Stimulated activated CD4-positive, alpha-beta T cell treated with anti-CD3 and anti-CD28 coated beads, Interleukin-2, amount 100 ng/mL, for 48 hours (primary cell): ENCODE measurements around the gene CAPN5.
"Not testable (repeated sequence)": the region's sequence is repeated elsewhere in the genome, so short reads cannot be mapped to it uniquely, and the experiment has no call there.

ENCODE experiments used
- DNase-seq, 2 donors: peaks; one replicate each; pipeline ENCODE4 v3.0.0-alpha.2; 2020

The CAPN5 gene

DNA sequence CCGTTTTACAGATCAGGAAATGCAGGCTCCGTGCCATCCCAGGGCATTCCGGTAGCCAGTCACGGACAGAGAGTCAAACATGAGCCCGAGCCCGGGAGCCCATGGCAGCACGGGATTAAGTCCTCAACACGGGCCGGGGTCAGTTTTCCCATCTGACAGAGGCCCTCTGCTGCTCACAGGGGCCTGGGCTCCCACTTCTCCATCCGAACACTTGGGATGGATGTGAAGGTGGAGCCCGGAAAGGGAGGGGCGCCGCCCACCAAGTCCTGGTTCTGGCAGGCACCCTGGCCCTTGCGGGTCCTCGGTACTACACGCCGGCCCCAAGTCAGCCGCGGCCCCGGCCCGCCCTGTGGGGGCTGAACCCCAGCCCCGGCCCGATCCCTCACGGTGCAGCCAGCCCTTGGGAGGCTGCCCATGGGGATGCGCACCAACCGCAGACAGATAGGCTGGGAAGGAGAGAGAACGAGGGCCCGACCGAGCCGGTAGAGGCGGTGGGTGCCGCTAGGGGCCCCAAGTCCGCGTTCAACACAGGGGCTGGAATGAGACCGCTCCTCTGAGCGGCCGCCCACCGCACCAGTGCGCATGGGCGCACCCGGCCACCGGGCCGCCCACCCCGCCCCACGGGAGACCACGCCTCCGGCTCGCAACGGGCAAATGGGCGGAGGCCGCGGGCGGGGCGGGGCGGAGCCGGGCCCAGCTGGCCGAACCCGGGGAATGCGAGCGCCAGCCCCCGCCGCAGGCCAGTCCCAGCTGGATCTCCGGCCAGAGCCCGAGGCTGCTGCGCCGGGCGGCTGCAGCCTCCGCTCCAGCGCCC, at the start of gene CAPN5:
Gene CAPN5, plus strand, starts transcription at position 743 of the 814 bp plus-strand sequence. CDS start 17,916 bp downstream, outside the sequence.
- DNase-seq = peak; percentile 80 to 86

DNA sequence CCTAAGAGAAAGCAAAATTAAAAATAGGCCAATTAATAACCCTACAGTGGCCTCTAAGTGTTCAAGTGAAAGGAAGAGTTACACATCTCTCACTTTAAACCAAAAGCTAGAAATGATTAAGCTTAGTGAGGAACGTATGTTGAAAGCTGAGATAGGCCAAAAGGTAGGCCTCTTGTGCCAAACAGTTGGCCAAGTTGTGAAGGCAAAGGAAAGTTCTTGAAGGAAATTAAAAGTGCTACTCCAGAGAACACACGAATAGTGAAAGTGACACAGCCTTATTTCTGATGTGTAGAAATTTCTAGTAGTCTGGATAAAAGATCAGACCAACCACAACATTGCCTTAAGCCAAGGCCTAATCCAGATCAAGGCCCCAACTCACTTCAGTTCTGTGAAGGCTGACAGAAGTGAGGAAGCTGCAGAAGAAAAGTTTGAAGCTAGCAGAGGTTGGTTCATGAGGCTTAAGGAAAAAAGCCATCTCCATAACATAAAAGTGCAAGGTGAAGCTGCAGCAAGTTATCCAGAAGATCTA, 48.3 kb upstream of the CAPN5 start:
- DNase-seq = not testable (repeated sequence)

DNA sequence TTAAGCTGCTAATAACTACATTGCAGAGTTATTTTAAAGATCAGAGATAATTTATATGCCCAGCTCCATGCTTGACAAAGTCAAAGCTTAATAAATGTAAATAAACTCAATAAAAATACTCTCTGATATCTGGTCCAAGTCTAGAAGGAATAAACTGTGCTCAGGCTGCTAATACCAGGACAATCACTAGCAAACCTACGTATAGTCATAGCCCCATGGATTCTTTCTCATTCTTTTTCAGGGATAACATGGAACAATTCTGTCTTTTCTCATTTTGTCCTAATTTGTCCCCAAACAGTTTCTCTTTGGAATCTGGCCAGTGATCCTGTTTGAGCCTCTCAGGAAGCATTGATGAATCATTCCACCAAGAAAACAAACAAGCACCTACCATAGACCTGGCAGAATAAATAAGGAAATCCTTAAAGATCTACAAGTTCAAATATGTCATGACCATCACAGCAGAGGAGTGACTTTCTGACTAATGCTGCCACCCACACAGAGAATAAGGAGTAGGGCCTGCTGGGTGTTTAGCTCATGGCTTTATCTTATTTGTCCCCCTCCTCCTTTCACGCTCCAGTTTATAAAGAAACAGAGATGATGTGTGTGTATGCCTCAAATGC, 46.7 kb upstream of the CAPN5 start:
- no peak for DNase-seq

DNA sequence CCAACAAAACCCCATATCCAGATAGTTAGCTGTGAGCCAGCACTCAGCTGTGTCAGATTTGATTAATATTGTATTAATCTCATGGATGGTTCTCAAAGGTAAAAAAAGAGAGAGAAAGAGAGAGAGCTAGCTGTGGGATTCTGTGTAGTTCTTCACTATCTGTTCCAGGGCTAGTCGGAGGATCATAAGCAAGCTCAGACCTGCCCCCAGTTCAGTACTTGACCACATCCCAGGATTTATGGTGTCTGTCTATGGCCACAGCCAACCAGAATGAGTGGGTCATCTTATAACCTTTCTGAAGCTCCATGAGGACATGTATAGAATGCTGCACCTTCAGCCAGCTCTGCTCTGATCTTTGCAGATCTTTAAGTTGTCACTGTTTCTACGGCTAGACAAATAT, 46.0 kb upstream of the CAPN5 start:
- DNase-seq = no peak

DNA sequence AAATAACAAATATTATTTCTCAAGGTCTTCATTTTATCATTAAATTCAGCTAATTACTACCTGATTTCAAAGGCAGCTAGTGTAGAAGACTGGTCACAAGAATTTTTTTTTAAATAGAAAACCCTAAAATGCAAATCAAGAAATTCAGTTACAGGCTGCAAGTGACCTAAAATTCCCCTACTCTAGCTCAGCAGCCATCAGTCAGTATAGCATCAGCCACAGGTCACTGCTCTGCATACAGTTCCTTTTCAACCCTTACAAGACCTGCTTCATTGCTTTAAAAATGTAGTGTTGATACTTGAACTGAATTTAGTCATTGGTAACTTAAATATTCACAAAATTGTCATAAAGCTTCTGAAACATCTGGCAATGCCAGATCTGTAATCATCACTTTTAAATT, 42.0 kb upstream of the CAPN5 start:
- DNase-seq = no peak

DNA sequence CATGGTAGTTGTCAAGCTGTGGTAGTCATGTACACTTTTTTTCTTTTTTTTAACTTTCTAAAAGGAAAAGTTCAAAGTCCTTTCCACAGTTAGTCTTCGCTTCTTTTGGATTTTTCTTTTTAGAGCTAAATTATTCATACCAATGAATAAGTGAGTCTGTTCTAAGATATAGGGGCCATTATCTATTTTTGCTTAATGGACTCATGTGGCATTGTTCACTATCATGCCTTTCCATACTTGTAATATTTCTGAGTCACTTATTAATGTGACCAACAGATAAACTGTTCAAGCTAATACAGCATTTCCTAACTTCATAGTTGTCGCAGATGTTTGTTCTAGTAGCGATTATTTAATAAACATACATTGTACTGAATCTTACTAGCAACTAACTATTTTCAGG, 40.5 kb upstream of the CAPN5 start:
- no peak for DNase-seq

DNA sequence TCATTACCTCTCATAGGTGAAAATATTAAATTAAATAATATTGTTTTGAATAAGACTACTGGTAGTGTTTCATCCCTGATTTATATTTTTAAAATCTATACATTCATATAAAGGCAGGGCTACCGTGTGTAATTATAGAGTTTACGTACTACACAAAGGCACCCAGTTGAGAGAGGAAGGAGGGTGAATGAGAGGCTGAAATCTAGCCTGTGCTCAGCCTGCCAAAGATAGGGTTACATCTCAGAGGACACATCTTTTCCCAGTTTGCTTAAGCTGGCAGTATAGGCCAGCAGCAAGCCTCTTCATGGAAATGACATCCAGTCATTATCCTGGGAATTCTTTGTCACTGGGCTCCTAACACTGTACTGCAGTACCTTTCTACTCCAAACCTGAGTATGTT, 40.0 kb upstream of the CAPN5 start:
- DNase-seq = no peak

DNA sequence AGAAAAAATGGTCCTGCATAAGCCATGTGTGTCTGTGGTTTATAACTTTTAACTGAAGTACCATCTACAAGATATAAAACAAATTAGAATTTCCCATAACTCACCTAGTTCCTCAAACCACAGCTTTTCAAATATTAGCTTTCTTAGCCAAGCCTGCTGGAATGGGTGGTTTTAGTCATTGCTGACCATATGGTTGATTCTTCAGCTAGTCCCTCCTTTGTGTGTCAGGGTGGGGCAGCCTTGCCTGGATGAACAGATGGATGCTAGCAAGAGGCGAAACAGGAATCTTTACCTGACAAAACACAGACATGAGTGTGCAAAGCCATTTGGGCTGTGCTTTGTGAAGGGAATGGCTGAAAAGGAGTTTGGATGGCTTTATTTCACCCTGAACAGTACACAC, 39.5 kb upstream of the CAPN5 start:
- DNase-seq = no peak

DNA sequence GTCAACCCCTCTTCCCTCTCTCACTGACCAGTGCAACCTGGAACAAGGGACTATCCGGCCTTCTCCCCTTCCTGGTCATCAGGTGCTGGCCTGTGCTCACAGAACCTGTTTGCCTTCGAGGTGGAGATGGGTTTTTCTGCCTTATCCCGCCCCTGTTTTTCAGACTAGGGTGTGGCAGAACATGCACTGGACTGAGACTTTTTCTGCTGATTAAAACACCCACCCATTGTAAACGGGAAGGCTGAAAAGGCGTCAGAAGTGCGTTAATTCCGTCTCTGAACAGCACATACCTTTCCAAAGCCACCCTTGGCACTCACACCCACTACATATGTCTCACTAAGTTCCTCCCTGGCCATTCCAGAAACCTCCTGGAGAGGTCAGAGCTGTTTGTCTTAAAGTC, 36.9 kb upstream of the CAPN5 start:
- no peak for DNase-seq

DNA sequence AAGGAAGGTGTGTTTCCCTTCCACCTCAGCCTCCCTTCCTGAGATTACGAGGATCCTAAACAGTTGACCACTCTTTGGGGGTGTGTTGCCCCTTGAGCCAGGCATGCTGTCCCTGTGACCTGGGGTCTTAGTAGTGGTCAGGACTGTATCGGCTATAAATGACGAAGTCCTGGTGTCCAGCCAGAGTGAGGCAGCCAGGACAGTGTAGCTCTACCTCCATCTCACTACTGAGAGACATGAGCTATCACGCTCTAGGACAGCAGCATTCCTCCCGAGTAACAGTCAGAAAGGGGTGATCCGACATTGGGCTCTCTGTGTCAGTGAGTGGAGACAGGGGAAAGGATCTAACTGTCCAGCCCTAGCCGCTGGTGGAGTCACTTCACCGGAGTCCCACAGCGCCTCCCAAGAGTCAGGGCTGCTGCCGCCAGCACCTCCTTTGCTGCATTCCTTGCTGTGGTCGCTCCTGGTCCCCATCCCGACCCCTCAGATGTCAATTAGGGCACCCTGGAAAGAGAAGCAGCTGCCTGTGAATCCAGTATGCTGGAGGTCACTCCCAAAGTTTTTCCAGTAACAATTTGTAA, 35.8 kb upstream of the CAPN5 start:
- no peak for DNase-seq

DNA sequence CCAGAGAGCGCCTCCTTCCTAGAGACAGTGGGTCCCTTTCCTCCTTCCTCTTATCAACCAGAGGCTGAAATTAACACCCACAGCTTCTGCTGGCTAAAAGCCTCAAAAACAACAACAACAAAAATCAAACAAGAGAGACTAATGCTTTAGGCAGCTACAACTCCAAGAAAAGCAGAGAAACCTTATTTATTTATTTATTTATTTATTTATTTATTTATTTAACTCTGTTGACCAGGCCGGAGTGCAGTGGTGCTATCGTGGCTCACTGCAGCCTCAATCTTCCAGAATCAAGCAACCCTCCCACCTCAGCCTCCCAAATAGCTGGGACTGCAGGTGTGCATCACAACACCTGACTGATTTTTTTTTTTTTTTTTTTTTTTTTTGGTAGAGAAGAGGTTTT, 35.2 kb upstream of the CAPN5 start:
- DNase-seq = no peak

DNA sequence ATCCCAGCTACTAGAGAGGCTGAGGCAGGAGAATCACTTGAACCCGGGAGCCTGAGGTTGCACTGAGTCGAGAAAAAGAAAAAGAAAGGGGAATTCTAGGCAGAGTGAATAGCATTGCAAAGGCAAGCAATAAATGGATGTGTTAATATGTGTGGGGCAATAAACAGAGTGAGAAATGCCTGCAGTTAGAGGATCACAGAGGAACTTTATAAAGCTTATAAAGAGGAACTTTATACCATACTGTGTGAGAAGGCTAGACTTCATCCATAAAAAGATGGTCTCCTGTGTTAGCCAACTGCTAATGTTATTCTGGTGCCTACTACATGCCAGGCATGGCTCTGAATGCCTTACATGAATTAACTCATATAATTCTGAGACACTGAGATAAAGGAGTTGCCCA, 31.7 kb upstream of the CAPN5 start:
- no peak for DNase-seq

DNA sequence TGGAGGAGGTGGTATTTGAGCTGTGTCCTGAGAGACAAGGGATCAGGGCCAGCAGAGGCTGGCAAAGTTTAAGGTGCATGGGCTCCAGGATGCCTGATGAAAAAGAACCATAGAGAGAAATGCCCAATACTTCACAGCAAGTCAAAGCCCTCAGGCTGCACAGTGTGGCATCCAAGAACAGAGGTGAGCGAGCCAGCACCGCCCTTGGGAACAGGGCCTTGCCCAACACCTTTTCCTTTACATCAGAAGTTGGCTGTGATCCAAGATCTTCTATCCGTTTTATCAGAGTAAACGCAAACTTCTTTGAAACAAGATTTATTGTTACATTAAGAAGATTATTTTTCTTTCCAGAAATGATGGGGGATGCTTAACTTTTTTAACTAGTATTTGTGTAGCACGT, 31.2 kb upstream of the CAPN5 start:
- DNase-seq = no peak

DNA sequence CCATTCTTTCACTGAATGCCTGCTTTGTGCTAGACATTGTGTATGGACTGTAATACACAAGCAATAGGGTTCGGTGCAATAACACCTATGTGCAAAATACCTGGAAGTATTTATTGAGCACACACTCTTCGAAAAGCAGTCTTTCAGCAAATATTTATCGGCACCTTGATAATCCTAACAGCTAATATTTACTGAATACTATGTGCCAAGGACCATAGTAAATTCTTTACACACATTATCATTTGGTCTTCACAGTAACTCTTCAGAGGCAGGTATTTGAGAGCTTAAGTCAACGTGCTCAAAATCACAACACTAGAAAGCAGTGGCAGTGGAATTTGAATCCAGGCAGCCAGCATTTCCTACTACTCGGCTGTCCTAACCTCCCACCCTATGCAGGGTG, 30.4 kb upstream of the CAPN5 start:
- DNase-seq = no peak

DNA sequence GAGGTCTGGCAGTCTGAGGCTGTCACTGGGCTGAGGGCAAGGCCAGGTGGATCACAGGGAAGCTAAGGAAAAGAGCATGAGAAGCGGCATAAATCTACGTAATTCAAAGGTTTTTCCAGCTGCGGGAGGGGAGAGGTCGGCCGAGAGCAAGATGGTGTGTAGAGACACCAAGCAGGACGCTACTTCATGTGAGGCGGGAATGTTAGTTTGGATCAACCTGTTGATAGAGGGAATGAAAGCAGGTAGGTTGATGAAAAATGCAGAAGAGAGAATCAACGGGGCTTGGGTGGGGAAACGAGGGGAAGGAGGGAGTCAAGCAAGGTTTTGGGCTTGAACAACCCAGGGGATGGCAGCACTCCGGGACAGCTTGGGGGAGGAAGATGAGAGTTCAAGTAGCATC, 29.7 kb upstream of the CAPN5 start:
- DNase-seq = no peak

DNA sequence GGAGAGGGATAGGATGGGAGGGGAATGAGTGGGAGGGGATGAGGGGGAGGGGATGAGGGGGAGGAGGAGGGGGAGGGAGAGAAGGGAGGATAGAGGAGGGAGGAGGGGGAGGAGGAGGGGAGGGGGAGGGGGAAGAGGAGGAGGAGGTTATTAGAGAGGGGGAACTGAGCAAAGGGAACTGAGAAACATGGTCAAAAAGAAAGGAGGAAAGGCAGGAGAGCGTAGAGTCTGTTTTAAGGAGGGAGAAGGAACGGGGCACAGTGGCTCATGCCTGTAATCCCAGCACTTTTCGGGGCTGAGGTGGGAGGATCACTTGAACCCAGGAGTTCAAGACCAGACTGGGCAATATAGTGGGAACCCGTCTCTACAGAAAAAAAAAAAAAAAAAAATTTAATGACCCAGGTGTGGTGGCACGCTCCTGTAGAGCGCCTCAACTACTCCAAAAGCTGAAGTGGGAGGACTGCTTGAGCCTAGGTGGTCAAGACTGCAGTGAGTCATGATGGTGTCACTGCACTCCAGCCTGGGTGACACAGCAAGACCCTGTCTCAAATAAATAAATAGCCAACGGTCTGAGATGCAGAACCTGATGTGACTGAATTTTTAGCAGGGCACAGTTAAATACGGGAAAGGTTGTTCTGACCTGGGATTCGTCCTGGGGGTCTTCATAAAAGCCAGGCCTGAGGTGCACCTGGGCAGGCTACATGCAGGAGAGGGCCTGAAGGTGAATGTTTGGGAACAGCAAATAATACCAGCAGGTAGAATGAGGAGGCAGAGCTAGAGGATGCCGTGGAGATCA, 28.5 kb upstream of the CAPN5 start:
- DNase-seq = no peak

DNA sequence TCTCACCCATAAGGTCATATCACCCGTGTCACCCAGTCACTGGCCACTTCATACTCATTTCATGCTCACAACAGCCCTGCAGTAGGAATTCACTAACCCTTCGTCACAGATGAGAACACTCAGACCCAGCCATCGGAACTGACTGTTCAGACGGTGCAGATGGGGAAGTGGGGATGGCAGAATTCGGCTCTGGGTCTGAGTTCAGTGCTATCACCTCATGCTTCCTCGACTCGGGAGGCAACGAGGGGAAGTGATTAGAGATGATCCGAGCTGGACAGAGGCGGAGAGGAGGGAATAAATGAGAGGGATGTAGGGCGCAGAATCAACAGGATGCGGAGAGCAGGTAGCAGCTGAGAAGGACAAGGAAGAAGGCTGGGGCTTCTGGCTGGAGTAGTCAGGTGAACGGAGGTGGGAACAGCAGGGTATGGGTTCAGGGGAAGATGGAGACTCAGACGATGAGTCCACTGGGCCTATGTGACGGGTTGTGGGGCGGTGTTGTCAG, 27.9 kb upstream of the CAPN5 start:
- no peak for DNase-seq

DNA sequence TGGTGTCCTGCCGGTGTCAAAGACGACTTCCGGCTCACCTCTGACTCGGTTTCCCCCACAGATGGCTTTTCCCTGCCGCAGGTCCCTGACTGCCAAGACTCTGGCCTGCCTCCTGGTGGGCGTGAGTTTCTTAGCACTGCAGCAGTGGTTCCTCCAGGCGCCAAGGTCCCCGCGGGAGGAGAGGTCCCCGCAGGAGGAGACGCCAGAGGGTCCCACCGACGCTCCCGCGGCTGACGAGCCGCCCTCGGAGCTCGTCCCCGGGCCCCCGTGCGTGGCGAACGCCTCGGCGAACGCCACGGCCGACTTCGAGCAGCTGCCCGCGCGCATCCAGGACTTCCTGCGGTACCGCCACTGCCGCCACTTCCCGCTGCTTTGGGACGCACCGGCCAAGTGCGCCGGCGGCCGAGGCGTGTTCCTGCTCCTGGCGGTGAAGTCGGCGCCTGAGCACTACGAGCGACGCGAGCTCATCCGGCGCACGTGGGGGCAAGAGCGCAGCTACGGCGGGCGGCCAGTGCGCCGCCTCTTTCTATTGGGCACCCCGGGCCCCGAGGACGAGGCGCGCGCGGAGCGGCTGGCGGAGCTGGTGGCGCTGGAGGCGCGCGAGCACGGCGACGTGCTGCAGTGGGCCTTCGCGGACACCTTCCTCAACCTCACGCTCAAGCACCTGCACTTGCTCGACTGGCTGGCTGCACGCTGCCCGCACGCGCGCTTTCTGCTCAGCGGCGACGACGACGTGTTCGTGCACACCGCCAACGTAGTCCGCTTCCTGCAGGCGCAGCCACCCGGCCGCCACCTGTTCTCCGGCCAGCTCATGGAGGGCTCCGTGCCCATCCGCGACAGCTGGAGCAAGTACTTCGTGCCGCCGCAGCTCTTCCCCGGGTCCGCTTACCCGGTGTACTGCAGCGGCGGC, 27.0 kb upstream of the CAPN5 start:
- DNase-seq = peak in 1 of 2 donors; percentile 26

DNA sequence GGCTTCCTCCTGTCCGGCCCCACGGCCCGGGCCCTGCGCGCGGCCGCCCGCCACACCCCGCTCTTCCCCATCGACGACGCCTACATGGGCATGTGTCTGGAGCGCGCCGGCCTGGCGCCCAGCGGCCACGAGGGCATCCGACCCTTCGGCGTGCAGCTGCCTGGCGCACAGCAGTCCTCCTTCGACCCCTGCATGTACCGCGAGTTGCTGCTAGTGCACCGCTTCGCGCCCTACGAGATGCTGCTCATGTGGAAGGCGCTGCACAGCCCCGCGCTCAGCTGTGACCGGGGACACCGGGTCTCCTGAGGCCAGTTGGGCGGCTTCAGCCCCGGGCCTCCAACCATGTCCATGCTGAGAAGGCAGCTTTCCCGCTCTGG, 26.4 kb upstream of the CAPN5 start:
- DNase-seq = no peak

DNA sequence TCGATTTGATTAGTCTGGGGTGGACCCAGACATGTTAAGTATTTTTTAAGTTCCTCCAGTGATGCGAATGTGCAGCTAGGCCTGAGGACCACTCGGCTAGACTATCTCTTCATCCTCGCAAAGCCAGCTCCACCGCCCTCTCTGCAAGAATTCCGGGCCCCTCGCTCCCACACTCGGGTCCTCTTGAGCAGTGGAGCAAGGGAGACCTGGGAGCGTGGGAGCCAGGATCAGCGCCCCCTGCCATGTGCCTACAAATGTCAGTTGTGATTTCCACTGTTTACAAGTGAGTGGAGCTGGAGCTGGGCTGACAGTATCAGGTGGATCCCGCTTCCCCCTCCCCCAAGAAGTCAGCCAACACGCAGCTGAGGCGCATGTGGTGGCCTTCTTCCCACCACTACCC, 25.9 kb upstream of the CAPN5 start:
- DNase-seq = no peak

DNA sequence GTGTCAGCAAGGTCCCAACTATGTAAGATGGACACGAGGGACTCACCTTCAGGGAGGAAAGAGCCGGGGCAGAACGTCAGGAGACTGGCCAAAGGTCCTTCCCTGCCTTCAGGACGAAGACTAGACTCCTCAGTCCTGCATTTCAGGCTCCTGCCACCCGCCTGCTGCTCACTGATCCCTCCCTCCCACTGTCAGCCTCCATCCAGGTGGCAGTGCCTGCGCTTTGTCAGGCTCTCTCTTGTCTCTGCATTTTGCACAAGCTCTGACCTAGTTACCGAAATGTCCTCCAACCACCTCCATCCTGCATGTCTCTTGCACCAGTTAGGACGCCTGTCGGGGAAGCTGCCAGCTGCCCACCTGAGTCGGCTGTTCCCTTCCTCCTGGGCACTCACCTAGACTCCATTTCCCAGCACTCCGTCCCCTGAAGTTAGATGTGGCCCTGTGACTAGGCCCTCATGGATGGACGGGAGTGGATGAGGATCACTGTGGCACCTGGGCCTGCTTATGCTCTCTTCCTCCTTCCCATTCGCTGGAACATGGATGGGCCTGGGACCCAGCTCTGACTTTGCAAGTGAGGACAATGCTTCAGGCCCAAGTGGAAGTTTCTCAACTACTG, 24.6 kb upstream of the CAPN5 start:
- no peak for DNase-seq

DNA sequence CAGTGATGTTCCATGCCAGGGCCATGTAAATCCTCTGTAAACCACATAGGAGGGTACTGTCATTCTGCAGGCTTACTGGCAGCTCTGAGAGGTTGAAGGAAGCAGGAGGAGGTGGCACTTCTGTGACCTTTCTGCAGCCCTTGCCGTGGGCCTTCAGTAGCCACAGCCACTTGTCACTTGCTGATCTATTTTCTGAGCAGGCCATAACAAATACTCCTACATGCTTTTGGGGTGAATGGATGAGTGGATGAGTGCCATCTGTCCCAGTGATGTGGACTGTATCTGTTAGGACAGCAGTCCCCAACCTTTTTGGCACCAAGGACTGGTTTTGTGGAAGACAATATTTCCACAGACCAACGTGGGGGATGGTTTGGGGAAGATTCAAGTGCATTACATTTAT, 22.4 kb upstream of the CAPN5 start:
- no peak for DNase-seq
